ENCODE data around the gene DDHD1. TPM values are rescaled to one million over a fixed set of nuclear protein-coding genes. Genes with fewer than 3 reads are reported as not detected.
"Not testable (repeated sequence)": the region's sequence is repeated elsewhere in the genome, so short reads cannot be mapped to it uniquely, and the experiment has no call there.

The DDHD1 gene
- total RNA-seq, 1 donor from 2014 or later: 6.7 TPM

GRCh38 chr14:53187921-53188463 is 34.9 kb upstream of the DDHD1 start:
- Histone ChIP-seq H3K27me3 (ENCODE audit: low read depth) (no peaks in the 10 kb centered on the region), H3K9me3 (replicated peaks) (no peaks in the 10 kb centered on the region), H3K4me3 (no peak overlapping the region), H3K4me1 (peaks cover 5% of the 10 kb centered on the region), H3K36me3 (no peaks in the 10 kb centered on the region), H3K27ac (replicated peaks) (no peak overlapping the region)
- no peak for DNase-seq
- intact Hi-C loops (cut with micrococcal nuclease): no loop called here
- TF ChIP-seq, protein P1, sequence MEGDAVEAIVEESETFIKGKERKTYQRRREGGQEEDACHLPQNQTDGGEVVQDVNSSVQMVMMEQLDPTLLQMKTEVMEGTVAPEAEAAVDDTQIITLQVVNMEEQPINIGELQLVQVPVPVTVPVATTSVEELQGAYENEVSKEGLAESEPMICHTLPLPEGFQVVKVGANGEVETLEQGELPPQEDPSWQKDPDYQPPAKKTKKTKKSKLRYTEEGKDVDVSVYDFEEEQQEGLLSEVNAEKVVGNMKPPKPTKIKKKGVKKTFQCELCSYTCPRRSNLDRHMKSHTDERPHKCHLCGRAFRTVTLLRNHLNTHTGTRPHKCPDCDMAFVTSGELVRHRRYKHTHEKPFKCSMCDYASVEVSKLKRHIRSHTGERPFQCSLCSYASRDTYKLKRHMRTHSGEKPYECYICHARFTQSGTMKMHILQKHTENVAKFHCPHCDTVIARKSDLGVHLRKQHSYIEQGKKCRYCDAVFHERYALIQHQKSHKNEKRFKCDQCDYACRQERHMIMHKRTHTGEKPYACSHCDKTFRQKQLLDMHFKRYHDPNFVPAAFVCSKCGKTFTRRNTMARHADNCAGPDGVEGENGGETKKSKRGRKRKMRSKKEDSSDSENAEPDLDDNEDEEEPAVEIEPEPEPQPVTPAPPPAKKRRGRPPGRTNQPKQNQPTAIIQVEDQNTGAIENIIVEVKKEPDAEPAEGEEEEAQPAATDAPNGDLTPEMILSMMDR (IDR thresholded peaks at IDR 0.05; ENCODE audit: borderline replicate concordance): no peak

GRCh38 chr14:53186532-53186931 is 33.4 kb upstream of the DDHD1 start:
- no peaks in the 10 kb centered on the region for H3K9me3 ChIP-seq (replicated peaks)
- peaks cover 5% of the 10 kb centered on the region for H3K4me1 ChIP-seq
- no peak overlapping the region for H3K4me3 ChIP-seq
- no peak overlapping the region for H3K27ac ChIP-seq (replicated peaks)
- intact Hi-C loops (cut with micrococcal nuclease): no loop called here
- TF ChIP-seq, protein P1 (IDR thresholded peaks at IDR 0.05; ENCODE audit: borderline replicate concordance): no peak
- no peaks in the 10 kb centered on the region for H3K27me3 ChIP-seq (ENCODE audit: low read depth)
- no peaks in the 10 kb centered on the region for H3K36me3 ChIP-seq
- no peak for DNase-seq

DNA sequence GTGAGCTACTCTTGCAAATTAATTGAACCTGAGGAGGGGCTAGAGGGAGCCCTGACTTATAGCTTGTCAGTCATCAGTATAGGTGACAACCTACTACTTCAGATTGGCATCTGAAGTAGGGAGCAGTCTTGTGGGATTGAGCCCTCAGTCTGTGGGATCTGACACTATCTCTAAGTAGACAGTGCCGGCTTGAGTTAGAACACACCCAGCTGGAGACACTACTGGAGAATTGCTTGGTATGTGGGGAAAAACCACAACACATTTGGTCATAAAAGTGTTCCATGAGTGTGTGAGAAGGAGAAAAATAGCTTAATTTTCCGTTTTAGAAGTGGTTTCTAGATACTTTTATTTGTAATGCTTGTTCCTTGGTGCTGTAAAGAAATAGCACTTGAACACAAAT is 30.5 kb upstream of the DDHD1 start:
- H3K4me1 ChIP-seq: peaks cover 5% of the 10 kb centered on the region
- H3K27ac ChIP-seq (replicated peaks): no peak overlapping the region
- intact Hi-C loops (cut with micrococcal nuclease): no loop called here
- H3K9me3 ChIP-seq (replicated peaks): no peaks in the 10 kb centered on the region
- H3K36me3 ChIP-seq: no peaks in the 10 kb centered on the region
- no peaks in the 10 kb centered on the region for H3K27me3 ChIP-seq (ENCODE audit: low read depth)
- DNase-seq: no peak
- TF ChIP-seq, protein P1 (IDR thresholded peaks at IDR 0.05; ENCODE audit: borderline replicate concordance): no peak
- H3K4me3 ChIP-seq: no peak overlapping the region

- no peak for DNase-seq
- intact Hi-C loops (cut with micrococcal nuclease): no loop called here
- Histone ChIP-seq H3K36me3 (no peaks in the 10 kb centered on the region), H3K9me3 (replicated peaks) (no peaks in the 10 kb centered on the region), H3K27ac (replicated peaks) (no peak overlapping the region), H3K4me1 (peaks cover 5% of the 10 kb centered on the region), H3K4me3 (no peak overlapping the region), H3K27me3 (ENCODE audit: low read depth) (no peaks in the 10 kb centered on the region)
- TF ChIP-seq, protein P1 (IDR thresholded peaks at IDR 0.05; ENCODE audit: borderline replicate concordance): no peak
These were observed 29.9 kb upstream of the DDHD1 start for GRCh38 chr14:53183056-53183455.

DNA sequence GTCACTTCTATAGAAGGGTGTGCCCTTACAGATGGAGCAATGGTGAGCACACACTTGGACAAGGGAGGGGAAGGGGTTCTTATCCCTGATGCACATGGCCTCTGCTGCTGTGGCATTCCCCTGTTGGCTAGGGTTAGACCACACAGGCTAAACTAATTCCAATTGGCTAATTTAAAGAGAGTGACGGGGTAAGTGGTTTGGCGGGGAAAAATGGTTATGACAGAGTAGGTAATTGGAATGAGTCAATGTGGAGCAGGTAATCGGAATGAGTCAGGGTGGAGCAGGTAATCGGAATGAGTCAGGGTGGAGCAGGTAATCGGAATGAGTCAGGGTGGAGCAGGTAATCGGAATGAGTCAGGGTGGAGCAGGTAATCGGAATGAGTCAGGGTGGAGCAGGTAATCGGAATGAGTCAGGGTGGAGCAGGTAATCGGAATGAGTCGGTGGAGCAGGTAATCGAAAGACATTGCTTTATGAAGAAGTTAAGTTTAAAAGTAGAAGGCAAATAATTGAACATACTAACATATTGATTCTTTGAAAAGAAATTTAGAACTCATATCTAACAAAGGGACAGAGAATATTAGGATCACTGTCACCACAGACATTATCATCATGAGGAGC is 28.4 kb upstream of the DDHD1 start:
- DNase-seq; H3K4me3 ChIP-seq; H3K4me1 ChIP-seq; H3K27me3 ChIP-seq (ENCODE audit: low read depth); H3K27ac ChIP-seq (replicated peaks); intact Hi-C loops (cut with micrococcal nuclease); H3K9me3 ChIP-seq (replicated peaks); H3K36me3 ChIP-seq: not testable (repeated sequence)

All from left ventricle myocardium inferior (tissue), 1 donor.